Measurements from ENCODE around the gene KRT15.
"Not testable (repeated sequence)": the region's sequence is repeated elsewhere in the genome, so short reads cannot be mapped to it uniquely, and the experiment has no call there.

KRT15 gene

DNA sequence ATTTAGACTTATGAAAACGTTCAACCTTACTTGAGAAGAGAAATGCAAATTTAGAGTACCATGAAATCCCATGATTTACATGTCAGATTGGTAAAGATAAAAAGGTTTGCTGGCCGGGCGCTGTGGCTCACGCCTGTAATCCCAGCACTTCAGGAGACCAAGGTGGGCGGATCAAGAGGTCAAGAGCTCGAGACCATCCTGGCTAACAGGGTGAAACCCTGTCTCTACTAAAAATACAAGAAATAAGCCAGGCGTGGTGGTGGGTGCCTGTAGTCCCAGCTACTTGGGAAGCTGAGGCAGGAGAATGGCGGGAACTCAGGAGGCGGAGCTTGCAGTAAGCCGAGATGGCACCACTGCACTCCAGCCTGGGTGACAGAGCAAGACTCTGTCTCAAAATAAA is 24.1 kb upstream of the KRT15 start:
- not testable (repeated sequence) for DNase-seq

DNA sequence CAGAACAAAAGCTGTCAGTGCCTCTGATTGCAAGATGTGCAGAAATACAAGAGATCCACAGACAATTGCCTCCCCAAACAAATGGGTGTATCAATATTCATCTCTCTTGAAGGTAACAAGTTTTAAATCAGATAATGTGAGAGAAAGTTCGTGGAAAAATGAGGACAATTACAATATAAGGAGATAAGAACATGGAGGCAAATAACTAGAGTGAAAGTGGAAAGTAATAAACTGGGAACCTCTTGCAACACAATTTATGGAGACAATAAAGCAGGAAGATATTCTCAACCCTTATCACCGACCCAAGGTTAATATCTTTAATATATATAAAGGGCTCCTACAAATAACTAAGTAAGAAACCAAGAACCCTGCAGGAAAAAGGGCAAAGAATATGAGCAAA is 23.7 kb upstream of the KRT15 start:
- DNase-seq = no peak

DNA sequence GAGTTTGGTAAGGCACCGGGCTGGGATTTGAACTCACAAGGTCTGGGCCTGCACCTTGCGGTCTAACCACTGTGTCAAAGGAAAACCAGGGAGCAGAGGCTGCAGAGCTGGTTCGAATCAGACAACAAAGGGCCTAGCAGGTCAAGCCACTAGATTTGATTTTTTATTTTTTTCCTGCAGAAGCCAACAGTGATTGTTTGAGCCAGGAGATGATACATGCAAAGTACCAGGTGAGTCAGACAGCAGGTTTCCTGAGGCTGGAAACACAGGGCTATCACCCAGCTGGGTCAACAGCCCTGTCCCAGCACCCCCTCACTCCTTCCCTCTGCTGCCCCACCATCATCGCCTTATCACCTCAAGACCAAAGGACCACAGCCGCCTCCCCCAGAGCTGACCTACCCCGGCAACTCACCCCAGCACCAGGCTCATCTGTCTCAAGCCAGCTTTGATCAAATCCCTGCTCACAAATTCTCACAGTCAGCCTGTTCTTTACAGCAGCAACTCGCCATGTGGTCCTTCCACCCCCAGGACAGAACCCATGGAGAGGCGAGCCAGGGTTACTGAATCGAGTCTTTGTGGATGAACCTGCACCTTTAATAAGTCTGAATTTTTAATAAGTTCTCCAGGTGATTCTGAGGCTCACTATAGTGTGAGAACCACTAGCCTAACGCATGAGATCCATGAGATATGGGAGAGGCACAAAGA is 22.4 kb upstream of the KRT15 start:
- no peak for DNase-seq

DNA sequence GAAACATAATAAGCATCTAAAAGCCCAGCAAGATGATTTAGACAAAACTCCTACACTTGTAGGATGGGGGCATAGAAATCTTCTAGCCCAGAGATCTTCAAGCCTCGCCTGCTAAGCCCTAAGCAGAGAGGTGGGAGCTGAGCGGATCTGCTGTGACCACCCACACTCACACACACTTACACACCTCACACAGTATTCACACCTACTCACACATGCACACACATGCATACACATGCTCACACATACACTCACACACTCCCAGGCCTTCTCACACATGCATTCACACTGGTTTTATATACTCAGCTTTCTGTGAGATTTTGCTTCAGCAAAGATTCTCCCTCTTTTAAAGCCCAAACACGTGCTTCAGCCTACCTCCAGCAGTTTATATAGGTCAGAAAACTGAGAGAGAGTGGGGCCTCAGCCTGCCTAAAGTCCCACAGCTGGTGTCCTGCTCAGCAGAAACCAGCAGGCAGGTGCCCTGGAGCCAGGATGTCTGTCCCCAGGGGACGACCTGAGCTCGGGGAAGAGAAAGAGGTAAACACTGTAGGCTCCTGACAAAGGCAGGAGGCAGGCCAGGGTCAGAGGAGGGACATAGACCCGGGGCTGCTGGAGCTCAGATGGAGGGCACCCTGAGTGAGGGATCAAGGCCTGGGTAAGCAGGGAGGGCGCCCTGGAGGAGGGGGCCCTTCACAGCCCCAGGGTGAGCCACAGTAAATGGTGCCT is 21.4 kb upstream of the KRT15 start:
- no peak for DNase-seq

DNA sequence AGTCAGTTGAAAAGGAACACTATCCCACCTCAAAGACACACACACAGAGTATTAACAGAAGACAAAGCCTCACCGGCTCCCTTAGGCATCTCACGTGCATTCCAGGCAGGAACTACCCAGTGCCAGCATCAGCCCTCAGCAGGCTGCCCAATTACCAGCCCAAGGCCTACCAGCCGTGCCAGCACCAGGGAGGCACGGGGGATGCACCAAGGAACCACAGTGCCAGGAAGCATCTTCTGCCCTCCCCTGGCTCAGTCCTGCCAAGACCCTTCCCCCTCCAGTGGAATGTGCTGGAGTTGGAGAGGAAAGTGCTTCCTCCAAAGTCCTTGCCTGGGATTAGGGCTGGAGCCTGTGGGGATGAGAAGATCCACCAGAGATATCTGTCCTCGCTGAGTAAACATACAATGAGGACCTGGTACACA is 20.4 kb upstream of the KRT15 start:
- DNase-seq = peak; percentile 31

DNA sequence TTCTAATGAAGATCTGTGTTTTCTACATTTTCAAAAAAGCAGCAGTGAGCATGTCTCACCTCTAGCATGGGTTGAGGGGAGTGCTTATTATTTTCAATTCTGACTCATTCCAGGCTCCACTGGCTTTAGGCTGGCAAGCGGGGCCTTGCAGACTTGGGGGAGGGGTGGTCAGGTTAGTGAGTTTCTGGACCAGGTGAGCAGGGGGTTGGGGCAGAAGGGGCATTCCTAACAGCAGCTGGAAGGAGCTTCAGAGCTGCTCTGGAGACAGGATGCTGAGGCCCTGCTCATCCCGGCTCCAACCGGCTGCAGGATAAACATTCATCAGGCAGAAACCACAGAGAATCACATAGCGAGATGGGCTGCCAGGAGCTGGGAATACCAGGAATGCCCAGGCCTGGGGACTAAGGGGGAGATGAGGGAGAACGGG is 19.9 kb upstream of the KRT15 start:
- peak; percentile 74 for DNase-seq

DNA sequence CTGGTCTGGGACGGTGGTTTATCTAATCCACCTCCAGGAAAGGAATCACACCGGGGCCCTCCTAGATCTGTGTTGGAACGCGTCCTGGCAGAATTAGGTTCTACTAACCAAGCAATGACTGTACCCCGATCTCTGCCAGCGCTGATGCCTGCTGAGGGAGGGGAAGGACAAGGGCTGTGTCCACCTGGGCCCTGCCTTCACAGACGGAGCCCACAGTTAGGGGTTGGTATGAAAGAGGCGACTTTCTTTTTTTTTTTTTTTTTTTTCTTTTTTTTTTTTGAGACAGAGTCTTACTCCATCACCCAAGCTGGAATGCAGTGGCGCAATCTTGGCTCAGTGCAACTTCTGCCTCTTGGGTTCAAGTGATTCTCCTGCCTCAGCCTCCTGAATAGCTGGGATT is 19.3 kb upstream of the KRT15 start:
- DNase-seq = peak; percentile 51

DNA sequence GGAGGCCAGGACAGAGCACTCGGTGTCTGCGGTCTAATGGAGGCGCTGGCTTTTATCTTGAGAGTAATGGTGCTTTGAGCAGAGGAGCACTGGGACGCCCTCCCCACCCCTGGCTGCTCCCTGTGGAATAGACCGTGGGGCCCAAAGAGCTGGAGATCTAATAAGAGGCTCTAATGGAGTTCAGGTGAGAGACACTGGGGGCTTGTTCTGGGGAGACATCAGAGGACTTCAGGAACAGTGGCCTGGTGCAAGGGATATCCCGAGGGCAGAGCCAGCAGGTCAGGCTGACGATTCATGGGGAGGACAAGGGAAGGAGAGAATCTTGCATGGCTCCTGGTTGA is 18.9 kb upstream of the KRT15 start:
- no peak for DNase-seq

DNA sequence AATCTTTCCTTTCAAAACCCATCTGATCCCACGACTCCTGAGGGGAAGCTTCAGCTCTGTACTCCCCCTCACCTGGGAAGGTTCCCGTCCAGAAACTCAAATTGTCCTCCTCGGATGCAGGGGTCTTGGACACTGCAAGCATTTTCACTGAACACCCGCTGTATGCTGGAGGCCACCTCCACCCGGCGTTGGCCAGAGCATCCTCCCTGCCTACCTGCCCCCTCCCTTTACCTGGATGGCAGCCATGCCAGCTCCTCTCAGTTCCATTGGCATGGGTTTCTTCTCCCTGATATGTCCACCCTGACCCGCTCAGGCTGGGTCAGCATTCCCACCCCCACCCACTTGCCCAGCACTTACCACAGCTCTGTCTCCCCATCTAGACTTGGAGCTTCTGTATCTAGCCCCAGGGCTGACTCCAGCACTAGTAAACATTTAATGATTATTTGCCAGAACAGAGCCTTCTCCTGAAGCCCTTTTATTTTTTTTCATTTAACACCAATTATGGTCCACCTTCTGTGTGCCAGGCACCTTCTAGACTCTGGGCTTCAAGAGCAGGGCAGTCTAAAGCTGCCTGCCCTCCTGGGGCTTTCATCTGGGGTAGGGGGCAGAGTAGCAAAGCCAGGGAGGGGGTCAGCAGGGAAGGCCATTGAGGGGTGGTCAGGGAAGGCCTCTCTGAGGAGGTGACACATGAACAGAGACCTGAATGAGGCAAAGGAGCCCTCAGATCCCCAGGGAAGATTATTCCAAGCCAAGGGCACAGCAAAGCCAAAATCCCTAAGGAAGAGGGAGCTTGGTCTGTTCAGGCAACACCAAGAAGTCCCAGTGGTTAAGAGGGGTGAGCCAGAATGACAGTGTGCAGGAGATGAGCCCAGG is 18.3 kb upstream of the KRT15 start:
- no peak for DNase-seq

DNA sequence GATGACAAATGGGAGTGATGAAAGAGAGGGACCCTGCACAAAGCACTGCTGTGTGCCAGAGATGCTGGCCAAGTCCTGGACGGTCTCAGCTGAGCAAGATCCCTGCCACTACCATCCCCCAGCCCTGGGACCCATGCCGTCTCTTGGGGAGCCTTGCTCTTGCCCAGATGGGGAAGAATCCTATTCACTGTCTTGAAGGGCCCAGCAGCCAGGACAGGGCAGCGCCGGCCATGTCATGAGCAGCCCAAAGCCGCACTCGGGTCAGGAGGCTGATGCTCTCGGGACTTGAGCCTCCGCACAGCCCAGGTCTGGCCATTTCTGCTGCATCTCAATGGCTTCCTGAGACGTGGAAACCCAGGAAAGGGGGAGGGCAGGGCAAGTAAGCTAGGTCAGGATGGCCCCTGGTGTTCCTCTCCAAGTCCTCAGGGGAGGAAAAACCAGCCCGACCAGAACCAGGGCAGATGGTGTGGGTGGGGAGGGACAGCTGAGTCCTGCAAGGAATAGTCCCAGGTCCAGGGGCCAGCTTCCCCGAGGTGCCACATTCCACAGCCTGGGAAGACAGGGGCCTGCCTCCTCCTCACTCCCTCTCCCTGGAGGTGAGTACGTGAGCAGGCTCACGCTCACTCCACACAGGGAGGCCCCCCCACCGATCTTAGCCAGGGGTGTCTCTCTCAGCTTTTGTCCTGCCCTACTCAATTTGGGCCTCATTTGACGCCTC is 17.2 kb upstream of the KRT15 start:
- no peak for DNase-seq

DNA sequence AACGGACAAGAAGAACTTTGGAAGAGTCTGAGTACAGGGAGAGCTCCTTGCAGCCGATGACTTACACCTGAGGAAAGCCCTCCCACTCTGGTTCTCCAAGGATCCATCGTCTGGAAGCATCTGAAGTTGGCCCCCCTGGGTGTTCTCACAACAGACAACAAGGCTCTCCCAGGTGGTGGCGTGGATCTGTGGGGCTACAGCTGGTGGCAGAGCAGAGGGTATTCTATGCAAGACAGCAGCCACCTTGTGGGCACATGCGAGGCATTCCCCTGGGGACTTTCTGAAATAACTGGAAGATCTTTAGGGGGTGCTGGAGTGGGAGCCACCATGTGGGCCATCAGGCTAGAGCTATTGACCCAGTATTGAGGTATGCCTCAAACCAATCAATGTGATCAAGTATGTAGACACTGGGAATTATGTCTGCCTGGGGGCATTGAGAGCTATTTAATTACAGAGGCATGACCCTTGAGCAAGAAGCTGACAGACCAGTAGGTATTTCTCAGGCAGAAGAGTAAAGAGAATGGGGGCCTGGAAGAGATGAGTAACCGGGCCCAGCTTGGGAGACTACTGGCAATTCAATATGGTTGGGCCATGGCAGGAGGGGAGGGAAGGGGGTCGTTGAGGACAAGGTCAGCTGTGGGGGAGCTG is 16.3 kb upstream of the KRT15 start:
- no peak for DNase-seq

DNA sequence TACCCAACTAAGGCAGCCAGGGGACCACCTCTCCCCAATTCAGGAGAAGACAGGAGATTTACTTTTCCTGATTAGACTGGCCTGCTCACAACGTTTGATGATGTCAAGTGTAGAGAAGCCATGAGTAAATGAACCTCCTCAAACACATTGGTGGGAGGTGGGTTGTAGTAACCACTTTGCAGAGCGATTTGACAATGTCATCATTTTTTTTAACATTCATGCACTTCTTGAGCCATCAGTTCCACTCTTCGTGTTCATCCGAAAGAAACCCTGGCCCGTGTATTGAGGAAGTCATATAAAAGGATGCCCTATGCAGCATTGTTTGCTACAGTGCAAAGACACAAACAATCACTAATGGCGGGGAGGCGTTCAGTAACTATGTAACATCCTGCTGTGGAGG is 14.9 kb upstream of the KRT15 start:
- no peak for DNase-seq

DNA sequence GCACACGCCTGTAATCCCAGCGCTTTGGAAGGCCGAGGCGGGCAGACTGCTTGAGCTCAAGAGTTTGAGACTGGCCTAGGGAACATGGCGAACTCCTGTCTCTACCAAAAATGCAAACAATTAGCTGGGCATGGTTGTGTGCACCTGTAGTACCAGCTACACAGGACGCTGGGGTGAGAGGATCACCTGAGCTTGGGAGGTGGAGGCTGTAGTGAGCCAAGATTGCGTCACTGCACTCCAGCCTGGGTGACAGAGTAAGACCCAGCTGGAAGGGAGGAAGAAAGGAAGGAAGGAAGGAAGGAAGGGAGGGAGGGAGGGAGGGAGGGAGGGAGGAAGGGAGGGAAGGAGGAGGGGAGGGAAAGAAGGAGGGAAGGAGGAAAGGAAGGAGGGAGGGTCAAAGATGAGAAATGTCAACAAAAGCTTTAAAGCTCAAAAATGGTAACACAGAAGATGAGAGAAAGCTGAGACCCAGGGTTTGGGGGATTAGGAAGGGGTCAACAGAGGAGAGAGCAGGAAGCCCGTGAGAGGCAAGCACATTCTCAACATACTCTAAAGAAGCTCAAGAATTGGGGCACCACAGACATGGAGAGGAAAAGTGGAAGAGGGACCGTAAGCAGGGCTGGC is 14.4 kb upstream of the KRT15 start:
- DNase-seq = no peak

DNA sequence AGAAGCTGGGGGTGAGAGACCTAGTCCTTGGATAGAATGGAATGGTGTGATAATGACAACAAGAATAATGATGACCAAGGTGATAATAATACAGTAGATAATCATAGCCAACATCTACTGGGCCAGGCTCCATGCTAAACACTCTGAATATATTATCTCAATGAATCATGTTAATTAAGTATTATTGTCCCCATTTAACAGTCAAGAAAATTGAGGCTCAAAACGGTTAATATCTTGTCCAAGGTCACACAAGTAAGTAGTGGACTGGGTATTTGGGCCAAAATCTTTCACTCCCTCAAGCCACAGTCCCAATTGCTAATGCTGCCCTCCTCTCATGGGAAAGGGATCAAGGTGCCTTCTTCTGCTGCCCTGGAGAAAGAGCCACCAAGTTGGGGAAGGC is 13.3 kb upstream of the KRT15 start:
- no peak for DNase-seq

DNA sequence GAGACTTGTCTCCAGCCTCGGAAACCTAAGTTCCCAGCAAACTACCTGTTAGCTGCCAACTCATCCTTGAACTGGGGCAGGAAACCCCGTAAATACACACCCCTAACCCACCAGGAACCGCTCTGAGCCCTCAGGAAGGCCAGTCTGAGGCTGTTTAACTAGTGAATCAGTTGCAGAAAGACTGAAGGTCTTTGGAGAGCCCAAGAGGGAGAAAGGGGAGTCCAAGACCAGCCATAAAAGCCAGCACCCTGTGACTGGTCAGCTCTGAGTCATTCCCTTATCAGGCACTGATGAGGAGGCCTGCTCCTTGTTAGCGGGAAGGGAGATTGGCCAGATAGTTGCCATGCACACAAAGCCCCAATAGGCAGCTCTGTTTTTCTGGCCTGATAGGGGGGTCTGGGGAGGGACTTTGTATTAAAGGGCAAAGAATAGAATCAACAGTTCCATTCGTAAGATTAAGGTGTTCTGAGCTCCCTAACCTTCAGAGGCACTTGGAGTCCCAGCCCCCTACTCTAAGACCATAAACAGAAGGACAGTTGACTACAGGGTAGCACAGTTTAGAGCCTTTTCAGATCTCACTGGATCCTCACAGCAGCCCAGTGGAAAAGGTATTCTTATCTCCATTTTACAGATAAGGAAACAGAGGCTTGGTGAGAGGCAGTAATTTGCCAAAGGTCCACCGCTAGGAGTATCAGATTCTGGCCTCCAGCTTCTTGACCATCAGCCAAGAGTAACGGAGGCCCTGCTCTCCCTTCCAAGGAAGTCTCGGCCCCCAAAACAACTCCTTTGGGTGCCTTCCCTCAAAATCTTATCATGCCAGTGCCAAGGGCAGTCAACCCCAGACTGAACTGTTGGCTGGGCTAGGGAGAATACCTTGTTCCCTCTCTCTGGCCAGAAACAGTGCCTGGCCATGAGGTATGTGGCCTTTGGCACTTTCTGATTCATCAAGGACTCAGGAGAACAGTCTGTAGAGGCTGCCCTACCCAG is 11.7 kb upstream of the KRT15 start:
- DNase-seq = peak; percentile 63

DNA sequence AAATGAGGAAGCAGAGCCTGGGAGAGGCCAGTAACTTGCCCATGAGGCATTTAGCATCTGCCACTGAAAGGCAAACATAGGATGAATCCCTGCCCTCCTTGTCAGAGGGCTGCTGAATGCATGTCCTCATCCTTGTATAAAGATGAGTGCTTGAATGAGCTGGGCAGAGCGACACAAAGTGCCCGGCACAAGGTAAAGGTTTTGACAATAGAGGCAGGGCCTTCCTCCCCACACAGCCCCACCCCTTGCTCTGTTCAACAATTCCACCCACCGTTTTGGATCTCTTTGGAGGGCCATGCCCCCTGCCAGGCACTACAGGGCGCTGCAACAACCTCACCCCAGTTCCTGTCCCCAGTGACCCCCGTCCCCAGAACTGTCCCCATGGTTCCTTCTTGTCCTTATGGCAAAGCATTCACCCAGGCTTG is 10.8 kb upstream of the KRT15 start:
- no peak for DNase-seq

DNA sequence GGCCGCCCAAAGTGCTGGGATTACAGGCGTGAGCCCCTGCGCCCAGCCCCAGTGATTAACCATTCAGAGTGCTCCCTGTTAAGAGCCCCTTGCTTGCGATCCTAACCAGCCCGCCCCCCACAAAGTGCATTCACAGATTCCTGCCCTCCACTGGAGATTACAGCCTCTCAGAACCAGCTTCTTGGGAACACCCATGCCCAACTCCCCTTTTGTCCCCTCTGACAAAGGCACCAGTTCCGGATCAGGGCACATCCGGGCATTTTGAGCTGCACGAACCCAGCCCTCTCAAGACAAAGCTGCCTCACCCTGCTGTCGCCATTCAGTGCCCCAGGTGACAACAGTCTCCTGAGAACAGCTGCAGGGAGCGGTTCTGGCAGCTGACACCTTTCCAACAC is 10.3 kb upstream of the KRT15 start:
- DNase-seq = no peak

DNA sequence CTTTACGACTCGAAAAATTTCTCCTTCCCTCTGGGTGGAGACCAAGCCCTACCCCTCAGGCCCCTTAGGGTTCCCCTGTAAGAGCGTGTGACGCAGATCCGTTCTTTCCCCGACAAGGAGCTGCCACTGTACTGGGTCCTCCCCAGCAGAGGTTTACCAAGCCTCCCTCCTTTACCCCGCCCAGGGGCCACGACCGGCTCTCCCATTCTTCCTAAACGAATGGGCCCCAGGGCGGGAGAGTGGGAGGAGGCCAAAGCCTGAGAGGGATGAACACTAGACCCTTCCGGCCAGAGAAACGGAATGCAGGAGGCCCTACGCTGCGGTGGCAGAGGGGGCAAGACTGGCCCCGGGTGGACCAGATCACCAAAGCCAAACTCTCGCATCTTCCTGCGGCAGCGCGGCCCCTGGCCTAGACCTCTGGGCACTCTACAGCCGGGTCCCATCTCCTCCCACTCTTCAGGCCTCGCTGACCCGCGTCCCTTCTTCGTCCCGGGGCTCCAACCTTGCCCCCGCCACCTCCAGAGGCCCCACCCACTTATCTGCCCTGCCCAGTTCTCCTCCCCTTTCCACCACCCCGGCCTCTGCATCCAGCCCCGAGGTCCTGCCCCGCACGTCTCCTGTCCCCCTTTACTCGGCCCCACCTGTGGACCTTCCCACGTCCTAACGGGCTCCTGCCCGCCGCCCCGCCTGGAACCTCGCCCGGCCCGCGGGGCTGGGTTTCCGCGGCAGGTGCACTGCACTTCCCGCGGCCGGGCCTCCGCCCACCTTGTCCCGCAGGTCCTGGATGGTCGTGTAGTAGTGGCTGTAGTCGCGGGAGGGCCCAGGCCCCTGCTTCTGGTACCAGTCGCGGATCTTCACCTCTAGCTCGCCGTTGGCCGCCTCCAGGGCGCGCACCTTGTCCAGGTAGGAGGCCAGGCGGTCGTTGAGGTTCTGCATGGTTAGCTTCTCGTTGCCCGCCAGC is 8.7 kb upstream of the KRT15 start:
- no peak for DNase-seq

DNA sequence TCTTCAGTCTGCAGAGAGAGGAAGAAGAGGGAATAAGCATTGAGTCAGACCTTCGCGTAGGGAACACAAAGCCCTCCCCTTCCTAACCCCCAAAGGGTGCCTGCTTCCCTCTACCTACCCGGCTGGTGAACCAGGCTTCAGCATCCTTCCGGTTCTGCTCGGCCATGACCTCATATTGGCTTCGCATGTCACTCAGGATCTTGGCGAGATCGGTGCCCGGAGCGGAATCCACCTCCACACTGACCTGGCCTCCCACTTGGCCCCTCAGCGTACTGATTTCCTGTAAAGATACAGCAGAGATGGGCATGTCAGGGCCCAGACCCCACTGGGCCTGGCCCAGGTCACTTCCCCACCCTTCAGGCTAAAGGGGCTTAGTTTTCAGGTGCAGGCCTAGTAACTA is 5.6 kb upstream of the KRT15 start:
- DNase-seq = no peak

Data from fibroblast of skin of abdomen (primary cell).